Stimulated activated CD4-positive, alpha-beta T cell treated with anti-CD3 and anti-CD28 coated beads, Interleukin-15, amount 100 ng/mL, for 1 hour (primary cell): Measurements from ENCODE around the gene SSR2.
"Not testable (repeated sequence)": the region's sequence is repeated elsewhere in the genome, so short reads cannot be mapped to it uniquely, and the experiment has no call there.

Experiments
- DNase-seq, 2 donors: peaks; one replicate each; pipeline ENCODE4 v3.0.0-alpha.2; 2020; ENCODE audit warnings: low read depth in 1 of 2, low spot score in 1 of 2

The SSR2 gene

DNA sequence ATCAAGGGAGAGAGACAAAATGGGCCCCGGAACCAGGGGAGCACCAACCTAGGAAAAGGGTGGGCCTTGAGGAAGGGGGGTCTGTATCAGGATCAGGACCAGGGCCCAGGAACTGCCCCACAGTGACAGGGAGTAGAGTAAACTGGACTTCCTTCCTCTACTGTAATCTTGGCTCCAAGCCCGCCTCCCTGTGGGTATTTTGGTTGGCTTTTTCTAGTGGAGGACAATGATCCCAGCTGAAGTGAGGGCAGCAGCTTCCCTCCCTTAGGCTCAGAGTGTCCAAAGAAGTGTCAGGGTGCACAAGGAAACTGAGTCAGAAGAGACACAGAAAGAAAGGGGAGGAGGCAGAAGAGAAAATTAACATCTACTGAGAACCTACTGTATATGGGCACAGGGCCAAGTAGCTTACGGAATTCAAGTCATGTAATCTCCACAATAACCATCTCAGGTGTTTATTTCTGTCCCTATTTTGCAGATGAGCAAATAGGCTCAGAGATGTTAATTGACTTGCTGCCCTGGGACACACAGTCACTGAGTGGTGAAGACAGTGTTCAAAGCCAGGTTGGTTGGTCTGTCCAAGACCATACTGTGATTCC is 28.0 kb upstream of the SSR2 start:
- no peak for DNase-seq

DNA sequence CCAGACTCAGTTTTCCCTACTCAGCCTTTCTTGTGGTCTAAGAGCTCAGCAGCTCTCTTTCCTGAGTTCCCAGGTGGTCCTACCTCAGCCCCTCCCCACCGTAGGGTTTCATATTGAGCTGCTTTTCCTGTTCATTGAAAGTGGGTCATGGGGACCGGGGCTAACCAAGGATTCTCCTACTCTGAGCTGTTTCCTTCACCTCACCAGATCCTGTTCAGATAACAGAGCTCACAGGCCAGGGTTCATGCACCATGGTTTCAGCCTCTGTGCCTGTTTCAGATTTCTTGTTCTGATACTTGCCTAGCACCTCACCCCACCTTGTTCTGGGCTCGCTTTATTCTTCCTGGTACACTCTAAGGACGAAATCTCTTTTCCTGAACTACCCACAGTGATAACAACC is 24.3 kb upstream of the SSR2 start:
- DNase-seq: no peak

DNA sequence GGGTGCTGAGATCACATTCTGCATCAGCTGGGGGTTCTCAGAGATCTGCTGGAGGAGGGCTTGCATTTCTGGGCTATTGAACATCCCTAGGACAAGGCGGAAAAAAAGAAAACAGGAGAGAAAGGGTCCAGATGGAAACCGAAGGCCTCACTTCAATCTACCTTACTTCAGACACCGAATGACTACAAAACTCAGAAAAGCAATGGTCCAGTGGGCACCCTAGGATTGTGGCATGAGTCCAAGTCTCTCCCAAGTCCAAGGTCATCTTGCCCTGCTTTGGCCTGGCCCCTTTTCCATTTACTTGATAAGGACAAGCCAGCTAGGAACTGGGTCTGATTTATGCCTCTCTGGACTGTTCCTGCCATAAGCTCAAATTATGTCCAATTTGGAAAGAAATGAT is 22.1 kb upstream of the SSR2 start:
- DNase-seq: no peak

DNA sequence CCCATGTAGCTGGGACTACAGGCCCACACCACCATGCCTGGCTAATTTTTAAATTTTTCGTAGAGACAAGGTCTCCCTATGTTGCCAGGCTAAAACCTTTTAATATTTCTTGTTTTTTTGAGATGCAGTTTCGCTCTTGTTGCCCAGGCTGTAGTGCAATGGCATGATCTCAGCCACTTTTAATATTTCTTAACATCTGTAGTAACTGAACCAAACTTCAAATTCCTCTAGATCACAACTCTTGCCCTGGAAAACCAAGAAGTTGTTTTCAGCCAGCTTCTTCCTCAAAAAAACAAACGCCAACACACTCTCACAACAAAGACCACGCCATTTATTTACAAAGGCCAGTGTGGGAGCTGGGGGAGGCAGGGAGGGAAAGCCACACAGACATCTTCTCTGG is 14.2 kb upstream of the SSR2 start:
- not testable (repeated sequence) for DNase-seq

DNA sequence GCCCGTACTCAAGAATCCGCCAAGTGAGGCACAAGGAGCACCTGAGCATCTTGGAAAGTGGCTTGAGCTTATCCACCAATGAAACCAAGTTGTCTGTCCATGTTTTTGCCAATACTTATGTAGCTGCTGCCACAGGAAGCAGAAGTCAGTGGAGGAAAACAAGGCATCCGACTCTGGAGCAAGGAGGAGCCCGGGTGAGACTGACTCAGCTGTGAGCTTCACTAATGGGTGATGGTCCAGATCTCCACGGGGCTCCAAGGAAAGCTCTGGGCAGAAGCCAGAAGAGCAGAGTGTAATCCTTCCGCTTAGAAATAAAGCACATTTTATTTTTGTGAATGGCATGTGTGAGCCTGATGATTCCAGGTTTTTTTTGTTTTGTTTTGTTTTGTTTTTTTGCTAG is 12.3 kb upstream of the SSR2 start:
- DNase-seq: no peak

DNA sequence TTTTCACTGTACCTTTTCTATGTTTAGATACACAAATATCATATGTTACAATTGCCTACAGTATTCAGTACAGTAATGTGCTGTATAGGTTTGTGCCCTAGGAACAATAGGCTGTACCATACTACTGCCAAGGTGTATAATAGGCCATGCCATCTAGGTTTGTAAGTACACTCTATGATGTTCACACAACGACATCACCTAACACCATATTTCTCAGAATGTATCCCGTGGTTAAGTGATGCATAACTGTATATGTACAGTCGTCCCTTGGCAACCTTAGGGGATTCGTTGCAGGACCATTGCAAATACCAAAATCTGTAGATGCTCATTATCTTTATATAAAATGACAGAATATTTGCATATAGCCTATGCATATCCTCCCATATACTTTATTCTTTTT is 5.8 kb upstream of the SSR2 start:
- DNase-seq: no peak

DNA sequence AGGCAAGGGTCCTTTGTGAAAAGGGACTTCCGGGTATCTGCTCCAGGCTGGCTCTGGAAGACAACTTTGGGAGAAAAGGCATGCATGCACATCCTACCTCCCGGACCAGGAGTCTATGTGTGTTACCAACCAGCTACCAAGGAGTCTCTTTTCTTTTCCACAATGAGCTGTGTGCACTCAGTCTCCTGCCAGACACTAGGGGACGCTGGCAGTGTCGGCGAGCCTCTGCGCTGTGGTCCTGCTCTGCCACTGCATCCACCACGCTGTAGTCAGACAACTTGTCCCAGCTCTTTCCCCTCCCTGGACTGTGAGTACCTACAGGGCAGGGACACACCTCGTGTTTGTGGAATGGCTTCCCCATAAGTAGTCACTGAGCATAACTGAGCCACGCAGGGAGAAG is 5.1 kb upstream of the SSR2 start:
- DNase-seq: no peak

DNA sequence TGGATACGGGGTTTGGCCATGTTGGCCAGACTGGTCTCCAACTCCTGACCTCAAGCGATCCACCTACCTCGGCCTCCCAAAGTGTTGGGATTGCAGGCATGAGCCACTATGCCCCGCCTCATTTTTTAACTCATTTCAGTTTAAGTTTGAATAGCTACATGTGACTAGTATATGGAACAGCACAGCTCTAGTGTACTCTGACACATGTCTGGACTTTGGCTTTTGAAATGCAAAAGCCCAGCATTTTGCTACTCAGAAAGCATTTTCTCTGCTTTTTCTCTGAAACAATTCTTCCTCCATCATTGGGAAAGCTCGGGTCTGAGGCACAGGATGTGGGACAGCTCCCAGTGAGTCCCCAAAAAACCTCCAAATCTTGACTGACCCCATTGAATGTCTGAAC is 4.0 kb upstream of the SSR2 start:
- DNase-seq: no peak

DNA sequence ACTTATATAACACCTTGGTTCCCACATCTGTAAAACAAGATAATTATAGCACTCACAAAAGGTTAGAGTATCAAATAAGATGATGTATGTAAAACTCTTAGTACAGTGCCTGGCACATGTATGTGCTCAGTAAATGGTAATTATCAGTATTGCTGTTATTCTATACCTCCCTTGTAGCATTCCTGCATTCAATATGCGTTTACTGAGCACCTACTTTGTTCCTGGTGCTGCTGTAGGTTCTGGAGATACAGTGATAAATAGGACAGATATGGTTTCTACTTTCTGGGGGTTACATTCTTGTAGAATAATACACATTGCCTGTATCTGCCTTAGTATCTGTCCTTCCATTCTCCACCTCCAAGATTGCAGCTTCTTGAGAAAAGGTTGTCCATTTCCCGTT is 1.2 kb upstream of the SSR2 start:
- no peak for DNase-seq

DNA sequence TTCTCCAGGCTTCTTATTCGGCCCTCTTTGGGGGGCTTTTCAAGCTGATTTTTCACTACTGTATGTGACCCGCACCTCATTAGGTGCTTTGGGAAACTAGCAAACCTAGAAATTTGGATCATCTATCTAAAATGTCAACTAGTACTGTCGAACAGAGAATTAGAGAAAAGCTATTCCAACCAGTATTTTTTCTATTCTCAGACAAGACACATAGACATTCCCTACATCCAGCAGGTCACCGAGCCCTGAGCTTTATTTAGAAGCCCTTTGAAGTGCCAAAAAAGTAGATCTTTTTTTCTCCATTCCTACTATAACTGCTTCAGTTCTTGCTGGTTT is 310 bp upstream of the SSR2 start:
- DNase-seq: no peak

DNA sequence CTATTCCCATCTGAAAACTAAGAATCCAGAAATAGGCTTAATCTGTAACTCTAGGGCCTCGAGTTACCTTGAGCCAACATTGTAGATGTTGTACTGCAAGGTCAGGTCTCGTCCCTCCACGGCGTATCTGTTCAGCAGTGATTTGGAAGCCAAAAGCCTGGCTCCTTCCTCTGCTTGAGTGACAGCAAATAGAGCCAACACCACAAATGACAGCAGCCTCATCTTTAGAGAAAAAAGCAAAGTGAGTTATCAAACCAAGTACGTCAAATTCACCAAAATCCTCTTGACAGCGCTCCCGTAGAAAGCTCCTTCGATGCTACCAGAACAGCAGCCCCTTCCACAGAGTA is 832 bp downstream of the SSR2 start:
- DNase-seq: no peak

DNA sequence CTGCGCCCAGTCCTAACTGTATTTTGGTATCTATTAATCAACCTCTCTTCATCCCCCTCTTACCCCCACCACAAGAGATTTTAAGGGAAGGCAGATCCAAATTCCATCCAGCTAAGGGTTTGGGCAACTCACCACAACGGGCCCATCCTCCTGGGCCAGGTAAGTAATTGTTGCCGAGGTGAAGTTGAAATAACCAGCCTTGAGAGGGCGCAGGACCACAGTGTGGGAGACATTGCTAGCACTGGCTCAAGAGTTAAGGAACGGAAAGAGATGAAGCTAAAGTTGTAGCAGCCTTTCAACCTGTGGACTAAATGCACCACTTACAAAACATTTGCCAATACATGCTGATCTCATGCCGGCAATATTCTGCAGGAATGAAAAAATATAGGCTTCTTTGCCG is 5.9 kb downstream of the SSR2 start:
- no peak for DNase-seq

DNA sequence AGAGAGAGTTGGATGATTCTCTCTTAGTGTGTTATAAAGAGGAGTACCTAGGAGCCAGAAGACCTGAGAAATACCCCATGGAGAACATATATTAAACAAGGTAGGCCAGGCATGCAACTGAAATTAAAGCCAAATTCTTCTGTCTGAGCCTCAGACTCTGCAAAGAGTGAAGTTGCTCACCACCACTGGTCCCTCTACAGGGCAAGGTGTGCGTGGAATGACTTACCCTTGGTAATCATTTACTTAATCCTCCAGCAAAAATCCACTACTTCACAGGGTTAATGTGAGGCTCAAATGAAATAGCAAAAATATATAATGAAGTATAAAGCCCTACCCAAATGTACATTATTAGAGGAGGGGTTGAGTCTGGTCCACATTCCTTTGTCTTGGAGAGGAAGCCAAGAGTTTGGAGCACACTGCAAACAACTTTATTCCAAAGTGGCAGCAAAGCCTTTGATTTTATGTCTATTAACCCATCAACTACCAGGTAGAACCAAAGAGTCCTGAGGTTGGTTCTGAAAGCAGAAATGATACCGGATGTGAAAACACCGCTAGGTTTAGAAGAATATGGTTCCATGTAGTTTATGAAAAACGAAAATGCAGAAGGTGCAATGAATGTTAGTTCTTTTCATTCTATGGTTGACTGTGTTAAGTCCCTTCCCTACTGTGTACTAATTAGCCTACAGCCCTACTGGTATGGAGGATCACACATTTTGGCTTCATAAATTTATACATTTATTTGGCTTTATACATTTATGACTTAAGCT is 8.5 kb downstream of the SSR2 start:
- no peak for DNase-seq

DNA sequence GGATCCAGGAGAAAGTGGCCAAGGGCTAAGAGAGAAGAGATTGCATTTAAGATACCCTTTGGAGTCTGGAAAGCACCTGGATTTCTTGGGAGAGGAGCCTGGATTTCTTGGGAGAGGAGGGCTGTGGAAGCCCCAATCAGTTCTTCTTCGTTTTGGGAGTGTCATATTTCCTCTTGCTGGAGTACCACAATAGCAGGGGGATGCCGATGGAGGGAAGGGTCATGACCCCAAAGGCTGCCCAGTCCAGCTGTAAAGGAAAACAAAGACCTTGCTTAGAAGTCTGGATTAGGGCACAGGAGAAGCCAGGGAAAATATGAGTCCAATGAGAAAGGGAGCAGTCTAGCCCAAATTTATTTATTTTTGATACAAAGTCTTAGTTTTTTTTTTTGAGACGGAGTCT is 11.3 kb downstream of the SSR2 start:
- no peak for DNase-seq

DNA sequence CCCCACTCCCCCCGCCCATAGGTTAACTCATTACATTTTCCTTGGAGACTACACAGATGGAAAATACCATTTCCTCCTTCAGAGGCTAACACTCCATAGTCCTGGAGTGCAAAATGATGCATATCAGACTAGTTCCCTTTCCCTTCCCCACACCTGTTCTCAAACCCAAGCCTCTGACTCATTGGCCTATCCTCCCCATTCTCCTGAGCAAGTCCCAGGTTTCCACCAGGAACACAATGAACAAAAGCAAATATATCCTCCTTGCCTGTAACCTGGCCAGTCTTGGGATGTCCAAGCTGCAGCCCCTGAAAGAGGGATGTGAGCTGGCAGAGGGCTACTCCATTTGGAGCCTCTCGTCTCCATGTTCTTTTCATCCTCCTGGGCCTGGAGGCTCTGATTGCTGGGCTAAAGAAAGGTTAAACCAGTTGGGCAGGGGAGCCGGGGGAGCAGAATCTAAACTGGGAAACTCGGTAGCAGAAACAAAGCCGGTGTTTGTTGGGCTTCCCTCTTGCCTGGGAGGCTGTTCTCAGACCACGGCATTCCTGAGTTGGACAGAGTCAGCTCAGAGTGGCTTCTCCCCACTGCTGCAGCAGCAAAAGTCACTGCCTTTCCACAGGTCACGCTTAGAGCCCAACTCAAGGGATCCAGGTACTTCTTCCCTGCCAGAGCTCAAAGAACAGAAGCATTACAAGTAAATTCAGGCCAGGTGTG is 13.9 kb downstream of the SSR2 start:
- no peak for DNase-seq

DNA sequence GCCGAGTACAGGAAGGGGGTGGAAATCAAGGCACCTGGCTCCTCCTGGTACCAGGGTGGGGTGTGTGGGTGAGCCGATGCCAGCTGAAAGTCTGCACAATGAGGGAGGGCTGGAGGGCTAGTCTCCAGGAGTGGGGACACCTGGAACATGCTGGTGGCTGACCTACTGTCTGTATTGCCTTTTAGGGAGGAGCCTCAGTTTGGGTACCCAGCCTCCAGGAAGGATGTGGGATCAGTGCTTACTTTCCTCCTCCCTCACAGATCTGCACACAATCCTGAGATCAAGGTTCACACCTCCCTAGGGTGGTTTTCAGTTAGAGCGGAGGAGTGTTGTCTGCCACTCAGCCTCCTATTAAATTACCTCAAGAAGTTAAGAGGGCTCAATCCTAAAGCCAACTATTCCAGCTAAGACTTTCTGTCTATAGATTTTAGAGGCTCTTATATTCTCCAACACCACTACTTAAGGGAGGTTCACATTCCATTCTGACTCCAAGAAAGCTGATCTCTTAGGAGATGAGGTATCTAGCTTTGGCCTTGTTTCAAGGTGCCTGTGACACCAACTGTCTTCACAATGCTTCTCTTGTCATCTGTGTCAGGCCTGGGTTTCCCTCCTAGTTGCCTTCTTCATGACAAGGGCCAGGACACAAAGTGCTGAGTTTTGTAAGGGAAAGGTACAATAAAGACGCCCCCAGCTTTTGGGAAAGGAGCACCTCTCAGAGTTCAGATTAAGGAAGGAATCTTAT is 15.7 kb downstream of the SSR2 start:
- DNase-seq: no peak

DNA sequence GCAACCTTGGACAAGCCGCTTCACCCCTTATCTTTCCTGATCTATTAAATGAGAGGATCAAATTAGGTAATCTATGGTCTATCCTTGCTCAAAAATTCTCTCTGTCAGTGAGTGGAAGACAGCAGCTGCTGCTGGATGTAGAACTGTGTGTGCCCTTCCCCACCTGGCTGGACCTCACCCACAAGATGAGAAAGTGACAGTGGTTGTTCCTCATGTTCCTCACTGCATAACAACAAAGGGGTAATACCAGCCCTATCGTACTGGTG is 16.9 kb downstream of the SSR2 start:
- DNase-seq: no peak

DNA sequence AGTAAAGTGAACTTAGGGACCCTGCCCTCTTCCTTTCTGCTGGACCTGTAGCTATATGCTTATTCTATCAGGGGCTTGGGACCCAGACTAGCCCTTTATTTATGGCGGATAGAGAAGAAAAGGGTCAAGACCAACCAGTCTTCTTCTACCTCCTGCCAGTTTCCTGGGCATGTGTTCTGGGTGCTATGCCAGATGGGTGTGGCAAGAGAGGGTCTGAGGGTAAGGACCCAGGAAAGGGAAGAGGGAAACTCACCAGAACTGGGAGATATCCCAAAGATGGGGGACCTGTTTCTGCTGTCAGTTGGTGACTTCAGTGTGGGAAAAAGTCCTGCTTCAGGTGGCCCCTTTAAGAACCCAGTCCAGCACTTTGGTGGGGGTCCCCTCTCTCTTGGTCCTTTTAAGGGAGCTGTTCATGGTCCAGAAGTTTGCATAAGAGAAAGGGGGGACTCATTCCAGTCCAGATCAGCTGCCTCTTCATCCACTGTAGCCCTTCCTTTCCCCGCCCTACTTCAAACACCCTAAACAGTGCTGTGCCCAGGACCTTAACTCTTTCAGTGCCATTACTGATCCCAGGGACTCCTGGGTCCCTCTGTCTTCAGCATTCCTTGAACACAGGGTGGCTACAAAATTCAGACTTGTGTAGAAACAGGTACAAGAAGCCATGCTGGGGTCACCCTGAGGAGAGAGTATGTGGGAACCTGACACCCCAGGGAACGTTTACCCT is 18.4 kb downstream of the SSR2 start:
- no peak for DNase-seq

DNA sequence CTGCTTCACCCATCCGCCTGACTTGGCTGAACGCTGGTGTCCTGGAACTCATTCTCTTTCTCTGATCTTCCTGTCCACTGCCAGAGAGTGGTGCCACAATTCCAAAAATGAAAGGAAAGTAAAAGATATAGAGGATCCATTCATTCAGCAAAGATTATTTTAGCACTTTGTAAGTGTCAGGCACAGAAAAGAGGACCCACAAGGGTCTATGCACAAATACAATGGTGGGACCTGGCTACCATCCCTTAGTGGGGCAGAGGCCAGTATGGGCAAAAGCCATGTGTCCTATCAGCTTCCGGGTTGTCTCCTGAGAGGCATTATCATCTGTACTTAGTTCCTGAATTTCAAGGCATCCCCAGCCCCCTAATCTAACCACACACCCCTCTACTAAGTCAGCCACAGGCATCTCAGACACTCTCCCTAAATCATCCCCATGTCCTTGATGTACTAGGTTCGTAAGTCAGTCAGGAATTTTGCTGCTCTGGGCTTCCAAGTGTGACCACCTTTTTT is 19.0 kb downstream of the SSR2 start:
- no peak for DNase-seq

DNA sequence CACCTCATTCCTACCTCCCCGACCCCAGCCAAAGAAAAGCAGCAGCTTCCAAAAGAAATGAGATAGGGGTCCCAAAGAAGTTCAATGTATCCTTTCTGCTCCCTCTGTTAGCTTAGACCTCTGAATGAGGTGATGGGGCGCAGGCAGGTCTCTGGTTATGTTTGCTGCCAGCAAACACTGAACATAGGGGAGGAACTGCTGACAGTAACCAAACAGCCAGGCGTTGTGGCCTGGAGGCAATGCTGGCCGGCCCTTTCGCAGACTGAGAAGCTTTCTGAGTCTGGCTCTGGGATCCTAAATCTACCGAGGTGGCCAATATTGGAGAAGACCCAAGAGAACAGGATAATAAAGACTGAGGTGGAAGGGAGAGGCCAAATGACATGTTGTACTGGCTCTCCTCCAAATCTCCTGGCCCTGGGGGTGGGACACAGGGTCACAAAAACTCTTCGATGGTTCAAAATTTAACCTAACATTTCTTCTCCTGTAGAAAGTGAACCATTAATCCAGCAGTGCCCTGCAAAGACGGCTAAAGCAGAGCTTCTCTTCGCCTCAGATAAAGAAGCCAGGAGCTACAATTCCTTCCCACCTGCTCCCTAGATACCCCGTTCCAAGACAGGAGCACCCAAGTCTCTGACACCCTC is 19.6 kb downstream of the SSR2 start:
- no peak for DNase-seq

DNA sequence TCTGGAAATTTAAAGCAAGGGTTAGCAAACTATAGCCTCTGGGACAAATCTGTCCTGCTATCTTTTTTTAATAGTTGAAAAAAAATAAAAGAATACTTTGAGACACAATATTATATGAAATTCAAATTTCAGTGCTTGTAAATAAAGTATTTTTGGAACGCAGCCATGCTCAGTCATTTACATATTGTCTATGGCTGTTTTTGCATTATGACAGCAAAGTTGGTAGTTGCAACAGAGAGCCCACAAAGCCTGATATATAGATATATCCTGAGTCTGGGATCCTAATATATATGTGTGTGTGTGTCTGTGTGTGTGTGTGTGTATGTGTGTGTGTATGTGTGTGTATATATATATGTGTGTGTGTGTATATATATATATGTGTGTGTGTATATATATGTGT is 20.8 kb downstream of the SSR2 start:
- DNase-seq: no peak
